Stimulated activated CD8-positive, alpha-beta memory T cell treated with anti-CD3 and anti-CD28 coated beads, Interleukin-12 subunit alpha, Interleukin-12 subunit beta, amount 100 ng/mL, for 24 hours (primary cell): Measurements from ENCODE around the gene NDRG2.
"Not testable (repeated sequence)": the region's sequence is repeated elsewhere in the genome, so short reads cannot be mapped to it uniquely, and the experiment has no call there.

Experiments
- DNase-seq: peaks from one replicate; pipeline ENCODE4 v3.0.0-alpha.2; 2020; ENCODE audit errors: extremely low read depth

Gene NDRG2

DNA sequence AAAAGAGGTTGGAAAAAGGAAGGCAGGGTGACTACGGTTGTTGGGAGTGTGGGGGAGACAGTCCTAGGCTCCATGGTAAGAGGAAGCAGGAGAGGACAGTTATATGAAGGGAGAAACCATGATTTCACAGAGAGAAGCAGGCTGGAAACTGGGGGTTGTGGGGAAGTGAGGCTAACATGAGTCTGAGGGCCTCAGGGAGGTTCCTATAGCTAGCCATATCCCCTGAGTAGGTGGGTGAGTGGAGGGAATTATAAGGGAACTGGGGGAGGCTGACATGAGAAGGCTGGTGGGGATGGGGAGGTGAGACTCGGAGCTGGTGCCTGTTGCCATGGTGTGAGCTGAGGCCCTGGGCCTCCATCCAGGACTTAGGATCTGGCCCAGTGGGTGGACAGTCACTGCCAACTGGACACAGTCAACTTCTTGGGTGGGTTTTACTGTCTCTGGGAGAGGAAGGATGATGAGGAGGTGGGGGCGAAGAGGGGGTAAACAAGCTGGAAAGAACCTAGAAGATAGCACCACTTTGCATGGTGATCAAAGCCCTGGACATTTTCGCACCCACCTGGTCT lies 8.4 kb upstream of the NDRG2 start:
- no peak for DNase-seq

DNA sequence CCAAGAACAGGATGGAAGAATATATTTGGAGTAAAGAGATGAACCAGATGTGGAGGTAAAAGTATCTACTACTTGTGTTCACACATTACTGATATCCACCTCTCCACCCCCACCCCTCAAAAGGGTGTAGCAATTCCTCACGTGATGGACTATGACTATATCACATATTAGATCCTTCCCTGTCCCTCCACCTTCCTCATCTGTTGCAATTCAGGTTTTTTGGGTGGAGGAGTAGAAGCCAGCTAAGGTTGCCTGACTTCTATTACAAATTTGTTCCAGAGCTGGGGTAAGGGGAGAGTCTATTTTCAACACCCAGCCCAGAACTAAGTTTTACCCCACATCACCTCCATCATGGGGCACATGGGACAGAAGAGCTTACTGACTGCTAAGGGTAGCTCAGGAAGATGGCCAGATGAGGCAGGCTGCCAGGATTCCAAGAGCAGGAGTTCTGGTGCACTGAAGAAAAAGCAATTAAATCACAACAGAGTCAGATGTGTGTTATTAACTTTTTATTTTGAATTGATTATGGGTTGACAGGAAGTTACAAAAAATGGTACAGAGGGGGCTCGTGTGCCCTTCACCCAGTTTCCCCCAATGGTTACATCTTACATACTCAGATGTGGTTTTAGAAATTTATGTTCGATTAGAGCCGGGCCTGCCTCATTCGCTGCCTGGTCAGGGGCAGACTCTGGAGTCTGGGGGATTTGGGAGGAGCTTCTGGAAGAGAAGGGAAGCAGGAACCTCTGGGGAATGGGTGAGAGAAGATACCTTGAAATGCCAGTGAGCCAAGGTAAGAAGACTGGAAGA lies 7.7 kb upstream of the NDRG2 start:
- no peak for DNase-seq

DNA sequence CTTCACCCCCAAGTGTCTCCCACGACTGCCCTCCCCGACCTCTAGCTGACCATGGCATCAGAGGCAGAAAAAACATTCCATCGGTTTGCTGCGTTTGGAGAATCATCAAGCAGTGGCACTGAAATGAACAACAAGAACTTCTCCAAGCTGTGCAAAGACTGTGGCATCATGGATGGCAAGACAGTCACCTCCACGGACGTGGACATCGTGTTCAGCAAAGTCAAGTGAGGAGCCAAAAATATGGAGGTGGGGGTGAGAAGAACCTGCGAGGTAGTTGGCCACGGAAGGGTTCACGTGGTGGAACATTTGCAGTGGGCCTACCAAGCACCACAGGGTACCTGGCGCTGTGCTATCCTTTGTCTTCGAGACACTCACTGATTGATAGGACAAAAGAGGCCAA lies 5.7 kb upstream of the NDRG2 start:
- DNase-seq: no peak

DNA sequence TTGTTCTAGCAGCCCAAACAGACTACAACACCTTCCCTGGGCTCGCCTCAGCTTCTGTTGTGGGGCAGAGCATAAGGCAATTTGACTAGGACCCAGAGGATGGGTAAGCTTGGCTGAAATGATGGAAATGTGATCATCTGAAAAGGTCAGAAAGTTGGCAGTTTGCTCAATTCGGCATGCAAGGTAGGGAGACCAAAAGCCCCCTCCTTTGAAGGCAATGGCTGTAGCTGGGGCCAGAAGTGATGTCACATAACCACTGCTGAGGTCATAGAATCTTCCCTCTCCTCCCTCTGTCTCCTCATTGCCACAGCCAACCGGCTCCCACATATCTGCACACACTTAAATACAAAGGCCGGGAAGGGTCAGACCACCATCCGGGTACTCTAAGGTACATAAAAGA lies 5.1 kb upstream of the NDRG2 start, which contains the start of gene TPPP2:
Gene TPPP2 (plus strand): TSS at position 301 of the 400 bp plus-strand sequence. CDS start 365 bp downstream, outside the sequence.
- no peak for DNase-seq

DNA sequence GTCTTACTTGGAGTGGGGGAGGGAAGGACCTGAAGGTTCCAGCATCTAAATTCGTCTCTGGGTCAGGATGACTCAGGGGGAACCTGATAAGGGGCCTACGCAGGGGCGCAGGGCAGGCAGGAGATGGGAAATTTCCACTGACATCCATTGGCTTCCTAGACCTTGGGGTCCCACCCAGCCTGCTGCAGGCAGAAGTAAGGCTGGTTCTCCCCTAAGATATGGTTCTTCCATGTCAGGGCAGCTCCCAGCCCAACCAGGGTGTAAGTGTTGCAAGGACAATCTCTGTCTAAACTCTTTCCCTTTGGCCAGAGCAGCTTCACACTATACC lies 2.1 kb upstream of the NDRG2 start:
- no peak for DNase-seq

DNA sequence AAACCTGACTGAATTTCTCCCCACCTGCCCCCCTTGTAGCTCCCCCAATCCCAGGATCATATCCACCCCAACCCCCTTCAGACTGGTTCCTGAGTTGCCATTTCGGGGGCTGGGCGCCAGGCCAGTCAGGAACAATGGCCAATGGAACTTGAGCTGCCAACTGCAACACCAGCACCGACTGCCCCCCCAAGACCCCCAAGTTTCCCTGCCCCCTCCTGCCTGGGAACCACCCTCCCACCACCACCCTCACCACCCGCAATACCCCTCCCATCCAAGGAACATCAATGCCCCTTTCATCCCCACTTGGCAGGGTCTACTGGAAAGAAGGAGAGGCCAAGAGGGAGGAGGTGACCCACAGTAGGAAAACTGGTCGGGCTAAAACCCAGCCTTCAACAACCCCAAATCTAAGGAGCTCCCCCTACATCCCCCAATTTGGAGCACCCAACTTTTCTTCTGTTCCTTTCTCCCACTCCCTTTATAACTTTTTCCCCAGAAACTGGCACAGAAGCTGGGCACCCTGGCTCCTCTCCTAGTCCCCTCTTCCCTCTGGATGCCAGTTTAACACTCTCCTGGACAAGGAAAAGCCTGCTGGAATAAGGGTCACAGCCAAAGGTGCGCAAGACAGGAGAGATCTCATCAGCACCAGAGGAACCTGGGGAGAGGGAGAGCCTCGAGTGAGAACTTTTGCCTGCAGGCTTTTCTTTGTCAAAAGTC lies 1.6 kb upstream of the NDRG2 start:
- no peak for DNase-seq

DNA sequence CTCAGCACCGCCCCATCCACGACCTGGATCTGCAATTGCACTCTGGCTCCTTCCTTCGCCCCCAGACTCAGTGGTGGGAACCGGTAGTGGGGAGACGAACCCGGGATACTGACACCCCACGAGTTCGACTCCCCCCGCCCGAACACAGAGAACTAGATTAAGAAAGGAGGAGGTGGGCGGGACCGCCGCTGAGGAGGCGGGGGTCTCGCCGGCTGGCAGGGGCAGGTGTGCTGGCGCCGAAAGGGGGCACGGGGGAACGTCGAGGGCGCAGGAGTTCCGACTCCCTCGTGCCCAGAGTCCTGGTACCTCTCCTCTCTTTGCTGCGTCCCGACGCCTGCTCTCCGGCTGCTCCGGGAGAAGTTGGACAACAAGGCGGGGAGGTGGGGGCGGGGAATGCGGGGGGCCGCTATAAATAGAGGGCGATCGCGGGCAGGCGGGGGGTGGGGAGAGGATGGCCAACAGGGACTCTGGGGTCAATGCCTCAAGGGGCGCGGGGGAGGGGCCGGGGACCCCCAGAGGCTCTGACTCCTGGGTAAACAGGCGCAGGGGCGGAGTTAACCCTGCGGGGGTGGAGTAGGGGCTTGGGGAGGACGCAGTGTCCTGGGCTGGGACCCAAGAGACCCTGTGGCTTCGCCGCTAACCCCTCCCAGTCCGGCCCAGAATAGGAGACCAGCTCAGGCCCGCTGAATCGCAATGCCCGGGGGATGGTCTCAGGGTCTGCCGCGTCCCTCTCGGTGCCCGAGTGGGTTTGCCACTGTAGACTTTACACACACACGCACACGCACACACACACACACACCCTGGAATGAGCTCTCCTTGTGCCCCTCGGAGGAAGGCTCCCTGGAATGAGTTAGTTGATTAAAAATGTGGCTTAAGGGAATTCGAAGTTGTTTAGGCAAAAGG lies 761 bp upstream of the NDRG2 start:
- no peak for DNase-seq

DNA sequence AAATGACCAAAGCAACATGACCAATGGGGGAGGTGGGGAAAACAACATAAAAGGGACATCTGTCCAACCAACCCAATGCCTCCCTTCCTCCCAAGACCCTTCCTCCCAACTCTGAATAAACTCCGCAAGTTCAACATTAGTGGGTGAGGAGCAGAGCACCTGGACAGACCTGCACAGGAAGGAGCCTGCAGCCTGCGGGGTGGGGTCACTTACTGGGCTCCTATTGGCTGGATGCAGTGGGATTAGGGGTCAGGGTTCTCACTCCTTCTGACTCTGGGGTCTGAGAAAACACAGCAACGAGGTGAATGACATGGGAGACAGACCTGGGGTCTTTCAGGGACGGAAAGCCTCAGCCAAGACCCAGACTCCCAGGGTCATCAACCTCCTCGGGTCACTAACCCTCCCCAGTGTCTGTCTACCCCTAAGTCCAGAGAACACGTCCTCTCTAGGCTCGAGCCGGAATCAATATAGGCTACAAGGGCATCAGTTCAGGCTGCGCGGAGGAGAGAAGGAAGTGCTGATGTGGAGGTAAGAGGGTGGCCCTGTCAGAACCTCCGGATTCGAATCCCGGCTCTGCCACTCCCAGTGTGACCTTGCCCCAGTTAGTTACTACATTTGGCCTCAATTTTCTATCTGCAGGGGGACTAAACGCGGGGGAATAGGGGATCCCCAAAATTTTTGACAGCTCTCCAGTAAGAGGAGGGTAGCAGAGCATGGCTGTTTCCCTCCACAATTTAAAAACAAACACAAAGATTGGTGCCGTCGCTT lies 860 bp downstream of the NDRG2 start:
- no peak for DNase-seq

DNA sequence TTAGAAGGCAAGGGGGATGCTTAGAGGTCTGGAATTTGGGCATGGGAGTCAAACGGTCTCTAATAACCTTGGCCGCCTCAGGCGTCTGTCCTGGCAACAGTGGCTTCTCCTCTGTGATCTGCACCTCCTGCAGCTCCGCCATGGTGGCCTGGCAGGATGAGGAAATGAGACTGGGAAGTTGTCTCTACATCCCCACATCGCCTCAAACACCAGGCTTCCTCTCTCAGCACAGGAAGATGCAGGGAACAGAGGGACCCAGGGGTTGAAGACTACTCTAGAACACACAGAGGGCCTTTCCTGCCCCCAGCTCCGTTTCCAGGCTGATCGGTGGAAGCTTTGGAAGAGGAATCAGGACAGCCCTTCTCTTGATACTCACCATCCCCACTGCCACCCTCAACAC lies 1.7 kb downstream of the NDRG2 start:
- DNase-seq: no peak

DNA sequence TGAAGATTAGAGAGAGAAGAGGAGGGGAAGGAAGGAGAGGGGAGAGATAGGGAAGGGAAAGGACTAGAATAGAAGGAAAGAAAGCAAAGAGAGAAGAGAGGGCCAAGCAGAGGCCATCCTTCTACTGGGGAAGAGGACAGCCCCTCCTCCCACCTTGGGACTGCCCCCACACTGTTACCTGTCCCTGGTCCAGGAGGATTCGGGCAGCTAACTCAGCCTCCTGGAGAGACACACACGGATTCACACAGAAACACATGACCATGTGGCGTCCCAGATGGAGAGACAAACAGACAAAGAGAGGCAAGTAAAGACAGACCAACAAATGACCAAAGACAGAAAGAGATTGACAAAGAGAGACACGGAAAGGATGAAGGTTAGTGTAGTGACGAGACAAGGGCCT lies 2.2 kb downstream of the NDRG2 start:
- no peak for DNase-seq

DNA sequence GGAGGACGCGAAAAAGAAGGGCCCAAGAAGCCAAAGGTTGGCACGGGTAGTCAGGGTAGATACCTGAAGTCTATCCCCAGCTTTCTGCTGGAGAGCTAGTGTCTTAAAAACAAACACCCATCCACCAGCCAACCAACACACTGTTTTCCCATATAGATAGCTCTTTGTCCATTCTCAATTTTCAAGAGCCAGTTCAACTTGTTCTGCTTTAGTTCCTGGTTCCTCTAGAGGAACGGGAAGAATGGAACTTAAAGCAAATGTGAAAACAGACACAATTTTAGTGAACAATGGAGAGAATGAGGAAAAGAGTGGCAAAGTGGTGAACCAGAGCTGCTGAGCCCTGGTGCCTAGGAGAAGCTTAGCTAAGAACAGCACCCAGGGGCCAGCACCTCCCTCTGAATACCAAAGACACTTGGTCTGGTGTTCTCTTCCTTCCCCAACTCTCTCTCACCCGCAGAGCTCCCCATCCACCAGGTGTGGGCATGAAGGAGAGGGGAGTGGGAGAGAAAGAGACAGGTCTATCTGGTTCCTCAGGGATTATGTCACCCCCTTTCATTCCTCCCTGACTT lies 3.8 kb downstream of the NDRG2 start:
- DNase-seq: no peak

DNA sequence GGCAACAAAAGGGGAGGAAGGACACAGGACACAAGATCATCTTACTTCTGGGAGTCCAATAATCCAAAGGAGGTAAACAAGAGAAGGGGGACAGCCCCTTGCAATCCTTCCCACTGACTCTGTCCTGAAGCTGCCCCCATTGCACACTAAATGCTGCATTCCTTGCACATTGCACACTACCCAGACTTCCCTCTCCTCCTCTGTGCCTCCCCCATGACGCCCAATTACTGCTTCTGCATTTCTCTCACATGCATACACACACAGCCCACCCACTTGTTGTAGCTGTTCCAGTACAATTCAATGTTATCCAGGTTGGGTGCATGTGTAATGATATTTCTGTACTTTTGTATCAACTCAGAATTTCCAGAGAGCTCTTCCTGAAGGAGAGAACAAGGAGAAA lies 5.5 kb downstream of the NDRG2 start:
- no peak for DNase-seq

DNA sequence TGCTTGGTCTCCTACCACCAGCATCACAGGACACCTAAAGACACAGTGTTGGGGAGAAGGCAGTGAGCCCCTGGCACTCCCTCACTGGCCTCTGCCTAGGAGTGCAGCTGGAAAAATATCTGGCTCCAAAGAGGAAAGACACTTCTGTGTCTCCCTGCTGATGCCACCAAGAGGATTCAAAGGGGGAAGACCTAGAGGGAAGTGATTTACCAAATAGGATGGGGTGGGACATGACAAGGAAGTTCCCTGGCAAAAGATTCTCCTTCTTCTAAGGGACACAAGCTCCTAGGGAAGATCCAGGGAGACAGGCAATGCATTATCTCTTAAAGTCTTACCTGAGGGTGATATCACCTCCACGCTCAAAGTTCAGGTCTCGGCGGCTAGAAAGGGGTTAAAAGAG lies 6.1 kb downstream of the NDRG2 start:
- no peak for DNase-seq

DNA sequence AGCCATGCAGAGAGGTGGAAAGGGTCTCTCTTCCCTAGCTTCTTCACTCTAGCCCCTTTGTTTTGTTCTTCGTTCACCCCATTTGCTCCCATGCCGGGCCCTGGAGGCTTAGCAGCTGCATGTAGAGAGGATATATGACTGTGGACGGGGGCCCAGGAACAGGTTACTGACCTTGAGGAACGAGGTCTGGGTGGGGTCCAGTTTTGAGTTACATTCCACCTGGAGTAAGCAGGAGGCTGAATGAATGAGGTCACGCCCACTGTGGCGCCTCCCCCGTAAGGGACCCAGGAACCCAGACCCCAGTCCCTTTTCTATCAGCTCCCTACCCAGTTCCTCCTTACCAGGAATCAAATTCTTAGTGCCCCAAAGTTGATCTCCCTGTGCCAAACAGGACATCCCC lies 6.6 kb downstream of the NDRG2 start:
- DNase-seq: no peak

DNA sequence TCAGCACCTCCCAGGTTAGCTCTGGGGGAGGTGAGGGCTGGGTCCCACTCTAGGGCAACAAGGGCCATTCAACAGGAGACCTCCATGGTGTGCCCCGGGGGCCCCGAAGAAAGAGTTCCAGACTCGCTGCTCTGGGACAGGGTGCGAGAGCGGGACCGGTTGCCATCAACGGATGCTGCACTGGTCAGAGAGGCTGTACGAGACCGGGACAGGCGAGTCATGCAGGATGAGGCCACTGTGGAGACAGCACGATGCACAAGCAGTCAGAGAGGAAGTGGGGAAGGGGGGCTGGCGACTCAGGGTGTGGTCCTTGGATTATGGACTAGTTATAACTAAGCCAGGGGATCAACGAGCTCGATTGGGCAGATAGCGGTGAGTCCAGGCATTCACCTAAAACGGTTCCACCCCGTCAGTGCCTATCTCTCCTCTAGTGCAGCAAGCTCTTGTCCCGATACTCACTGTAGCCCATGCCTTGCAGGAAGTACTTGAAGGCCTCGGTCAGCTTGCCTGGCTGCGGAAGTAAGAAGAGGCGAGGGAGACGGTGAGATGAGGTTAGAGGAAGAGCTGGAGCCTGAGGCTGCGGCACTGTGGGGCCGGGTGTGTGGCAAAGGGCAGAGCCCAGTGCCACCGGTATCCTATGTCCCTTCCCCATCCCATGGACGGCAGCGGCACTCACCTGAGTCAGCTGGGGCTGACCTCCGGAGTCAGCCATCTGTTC lies 7.2 kb downstream of the NDRG2 start:
- DNase-seq: no peak

DNA sequence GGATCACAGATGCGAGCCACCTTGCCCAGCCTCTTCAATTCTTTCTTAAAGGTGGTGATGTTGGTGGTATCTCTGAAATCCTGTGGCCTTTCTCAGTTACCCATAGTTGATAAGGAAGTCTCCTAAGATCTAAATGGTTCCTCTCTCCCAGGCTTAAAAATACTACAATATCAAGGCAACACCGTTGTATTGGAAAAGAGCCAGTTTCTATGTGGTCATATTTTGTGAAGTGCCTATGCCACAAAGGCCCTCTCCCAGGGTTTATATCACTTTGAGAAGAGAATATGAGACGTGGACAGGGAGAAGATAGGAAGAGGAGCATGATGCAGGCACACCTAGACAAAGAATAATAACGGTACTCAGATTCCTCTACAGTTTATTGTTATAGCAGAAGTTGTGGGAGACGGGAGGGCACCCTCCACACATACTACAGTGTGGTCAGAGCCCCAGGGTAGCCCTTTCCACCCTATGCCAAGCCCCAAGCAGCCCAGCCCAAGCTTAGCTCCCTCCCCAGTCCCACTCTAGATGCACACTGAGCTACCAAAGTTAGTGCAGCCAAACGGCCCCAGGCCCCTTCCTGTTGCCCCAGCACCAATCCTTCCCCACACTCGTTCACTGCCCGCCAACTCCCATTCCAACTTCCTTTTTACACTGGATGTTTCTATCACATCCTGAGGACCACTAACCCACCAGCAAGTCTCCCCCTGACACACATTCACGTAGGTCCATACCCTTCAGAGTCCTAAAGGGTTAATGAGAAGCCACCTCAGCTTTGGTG lies 8.3 kb downstream of the NDRG2 start:
- DNase-seq: no peak

DNA sequence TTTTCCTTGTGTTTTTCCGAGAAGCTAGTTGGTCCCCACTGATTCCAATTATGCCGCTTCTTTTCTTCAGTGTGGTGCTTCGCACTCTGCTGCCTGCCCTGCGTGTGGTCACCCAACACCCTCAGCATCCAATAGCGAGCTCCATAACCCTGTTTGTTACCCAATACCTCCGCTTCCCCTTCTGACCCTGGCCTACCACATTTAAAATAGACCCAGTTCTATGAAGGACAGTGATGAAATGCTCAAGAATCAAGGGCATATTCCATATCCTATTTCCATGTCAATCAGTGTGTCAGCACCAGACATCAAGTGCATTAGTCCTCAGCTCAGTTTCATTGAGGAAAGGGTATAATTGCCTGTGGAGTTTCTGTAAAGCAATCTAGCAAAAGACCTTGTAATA lies 9.5 kb downstream of the NDRG2 start:
- DNase-seq: no peak

DNA sequence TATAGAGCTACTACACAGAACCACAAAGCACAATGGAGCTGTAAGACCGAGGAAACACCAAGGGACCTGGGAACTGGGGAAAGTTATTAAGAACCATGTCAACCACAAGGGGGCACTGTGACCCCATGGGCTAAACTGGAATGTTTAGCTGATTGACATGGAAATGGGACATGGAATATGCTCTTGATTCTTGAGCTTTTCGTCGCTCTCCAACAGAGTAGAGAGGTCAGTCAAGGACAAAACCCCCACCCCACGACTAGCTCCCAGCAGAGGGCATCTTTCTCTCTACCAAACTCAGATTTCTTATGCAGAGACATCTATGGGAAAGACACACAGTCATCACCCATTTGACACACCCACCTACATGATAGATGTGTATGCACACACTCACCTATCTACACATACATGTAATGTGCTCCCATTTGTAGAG lies 10.1 kb downstream of the NDRG2 start:
- DNase-seq: peak; percentile 54

DNA sequence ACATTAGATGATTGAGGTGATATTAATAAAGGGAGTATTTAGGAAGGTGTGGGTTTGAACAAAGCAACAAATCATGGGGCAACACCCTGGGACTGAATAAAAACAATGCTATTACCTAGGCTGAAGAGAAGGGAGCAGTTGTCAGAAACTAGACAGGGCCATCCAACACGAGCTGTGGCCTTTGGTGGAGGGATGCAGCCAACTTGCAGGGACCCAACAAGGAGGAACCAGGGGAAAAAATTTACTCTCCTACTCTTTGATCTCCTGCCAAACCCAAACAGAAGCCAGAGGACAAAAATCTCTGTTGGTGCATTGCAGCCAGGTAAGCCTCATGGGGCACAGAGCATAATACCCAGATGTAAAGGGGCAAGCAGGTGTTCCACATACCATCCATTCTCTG lies 13.7 kb downstream of the NDRG2 start:
- DNase-seq: no peak

DNA sequence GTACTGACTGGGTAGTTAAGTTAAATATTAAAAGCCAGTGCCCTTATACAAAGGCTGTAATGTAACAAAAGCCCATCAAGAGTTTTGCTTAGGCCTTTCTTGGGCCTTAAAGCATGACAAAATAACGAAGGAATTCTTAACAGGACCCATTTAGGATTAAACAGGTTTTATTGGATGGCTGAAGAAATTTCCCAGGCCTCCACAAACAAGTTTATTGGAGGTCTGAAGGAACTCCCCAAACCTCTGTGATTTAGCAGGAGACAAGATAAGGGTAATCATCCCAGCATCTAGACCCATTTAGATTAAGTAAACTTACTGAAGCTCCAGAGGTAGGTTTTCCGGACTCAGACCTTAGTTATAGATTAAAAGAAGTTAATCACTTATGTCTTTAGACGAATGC lies 15.1 kb downstream of the NDRG2 start:
- DNase-seq: not testable (repeated sequence)
